ENCODE measurements around the gene PIP5K1B.
A peak's percentile ranks its signal among the peaks of the same experiment; 100 is the strongest.

The PIP5K1B gene

GRCh38 chr9:68782546-68782945, 77.5 kb downstream of the PIP5K1B start:
- Histone ChIP-seq H3K4me3 (ENCODE audit: low read depth in 1 of 2, low read length in 2 of 2) (no peak overlapping the region; a peak in 1 of 4 replicates), H2AFZ (ENCODE audit: low read depth, low read length) (no peak overlapping the region), H3K79me2 (ENCODE audit: insufficient read depth, low read length) (peaks cover 31% of the 10 kb centered on the region), H3K4me1 (ENCODE audit: insufficient read depth, low read length) (peaks cover 45% of the 10 kb centered on the region), H3K9ac (ENCODE audit: low read depth, low read length) (no peak overlapping the region), H3K36me3 (ENCODE audit: insufficient read depth, low read length) (peaks cover 4% of the 10 kb centered on the region), H4K20me1 (ENCODE audit: insufficient read depth, low read length) (peaks cover 16% of the 10 kb centered on the region), H3K27me3 (ENCODE audit: insufficient read depth, low read length, poor library complexity) (no peaks in the 10 kb centered on the region), H3K4me2 (ENCODE audit: insufficient read depth, low read length) (peak overlapping the region; percentile 86), H3K9me3 (ENCODE audit: insufficient read depth, low read length, severe bottlenecking) (no peaks in the 10 kb centered on the region), H3K27ac (ENCODE audit: low read length) (no peak overlapping the region)
- no peak for TF ChIP-seq EZH2 (IDR thresholded peaks at IDR 0.05; ENCODE audit: borderline replicate concordance, low read depth, low read length, severe bottlenecking)
- TF ChIP-seq, protein P1, sequence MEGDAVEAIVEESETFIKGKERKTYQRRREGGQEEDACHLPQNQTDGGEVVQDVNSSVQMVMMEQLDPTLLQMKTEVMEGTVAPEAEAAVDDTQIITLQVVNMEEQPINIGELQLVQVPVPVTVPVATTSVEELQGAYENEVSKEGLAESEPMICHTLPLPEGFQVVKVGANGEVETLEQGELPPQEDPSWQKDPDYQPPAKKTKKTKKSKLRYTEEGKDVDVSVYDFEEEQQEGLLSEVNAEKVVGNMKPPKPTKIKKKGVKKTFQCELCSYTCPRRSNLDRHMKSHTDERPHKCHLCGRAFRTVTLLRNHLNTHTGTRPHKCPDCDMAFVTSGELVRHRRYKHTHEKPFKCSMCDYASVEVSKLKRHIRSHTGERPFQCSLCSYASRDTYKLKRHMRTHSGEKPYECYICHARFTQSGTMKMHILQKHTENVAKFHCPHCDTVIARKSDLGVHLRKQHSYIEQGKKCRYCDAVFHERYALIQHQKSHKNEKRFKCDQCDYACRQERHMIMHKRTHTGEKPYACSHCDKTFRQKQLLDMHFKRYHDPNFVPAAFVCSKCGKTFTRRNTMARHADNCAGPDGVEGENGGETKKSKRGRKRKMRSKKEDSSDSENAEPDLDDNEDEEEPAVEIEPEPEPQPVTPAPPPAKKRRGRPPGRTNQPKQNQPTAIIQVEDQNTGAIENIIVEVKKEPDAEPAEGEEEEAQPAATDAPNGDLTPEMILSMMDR (IDR thresholded peaks at IDR 0.05; ENCODE audit: borderline replicate concordance, extremely low read depth, low read length, poor library complexity, severe bottlenecking), result no peak
- ATAC-seq (ENCODE audit: insufficient read depth, low read depth) (no peak), DNase-seq (no peak)

DNA sequence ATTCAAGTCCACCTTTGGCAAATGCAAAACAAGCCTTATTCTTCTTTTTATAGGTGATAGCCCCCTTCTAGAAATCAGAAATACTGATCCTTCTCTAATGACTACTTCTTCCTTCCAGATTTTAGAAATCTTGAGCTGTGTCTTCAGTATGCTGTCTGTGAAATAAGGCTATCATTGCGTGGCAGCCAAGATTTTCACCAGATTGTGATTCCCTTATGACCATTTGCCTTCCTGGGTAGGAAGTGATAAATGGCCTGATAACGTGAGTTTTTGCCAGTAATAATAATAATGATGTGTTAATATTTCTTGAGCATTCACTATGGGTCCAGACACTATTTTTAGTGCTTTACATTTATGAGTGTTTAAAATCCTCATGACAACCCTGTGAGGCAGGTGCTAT, 80.9 kb downstream of the PIP5K1B start:
- Histone ChIP-seq H3K4me3 (ENCODE audit: low read depth in 1 of 2, low read length in 2 of 2) (no peak overlapping the region), H4K20me1 (ENCODE audit: insufficient read depth, low read length) (peaks cover 9% of the 10 kb centered on the region), H2AFZ (ENCODE audit: low read depth, low read length) (no peak overlapping the region), H3K27ac (ENCODE audit: low read length) (no peak overlapping the region), H3K79me2 (ENCODE audit: insufficient read depth, low read length) (peaks cover 20% of the 10 kb centered on the region), H3K4me1 (ENCODE audit: insufficient read depth, low read length) (peaks cover 30% of the 10 kb centered on the region), H3K9me3 (ENCODE audit: insufficient read depth, low read length, severe bottlenecking) (no peaks in the 10 kb centered on the region), H3K36me3 (ENCODE audit: insufficient read depth, low read length) (peaks cover 4% of the 10 kb centered on the region; the same call in 1 of the 2 replicates), H3K9ac (ENCODE audit: low read depth, low read length) (no peak overlapping the region), H3K27me3 (ENCODE audit: insufficient read depth, low read length, poor library complexity) (no peaks in the 10 kb centered on the region), H3K4me2 (ENCODE audit: insufficient read depth, low read length) (no peak overlapping the region)
- no peak for ATAC-seq (ENCODE audit: insufficient read depth, low read depth)
- TF ChIP-seq, protein P1 (IDR thresholded peaks at IDR 0.05; ENCODE audit: borderline replicate concordance, extremely low read depth, low read length, poor library complexity, severe bottlenecking), result no peak
- no peak for TF ChIP-seq EZH2 (IDR thresholded peaks at IDR 0.05; ENCODE audit: borderline replicate concordance, low read depth, low read length, severe bottlenecking)
- DNase-seq, result no peak

- H3K79me2 ChIP-seq (ENCODE audit: insufficient read depth, low read length), result no peaks in the 10 kb centered on the region
- H3K9ac ChIP-seq (ENCODE audit: low read depth, low read length), result no peak overlapping the region
- TF ChIP-seq, protein P1 (IDR thresholded peaks at IDR 0.05; ENCODE audit: borderline replicate concordance, extremely low read depth, low read length, poor library complexity, severe bottlenecking), result no peak
- TF ChIP-seq EZH2 (IDR thresholded peaks at IDR 0.05; ENCODE audit: borderline replicate concordance, low read depth, low read length, severe bottlenecking), result no peak
- H3K36me3 ChIP-seq (ENCODE audit: insufficient read depth, low read length), result no peaks in the 10 kb centered on the region
- no peak for DNase-seq
- peaks cover 3% of the 10 kb centered on the region for H3K27me3 ChIP-seq (ENCODE audit: insufficient read depth, low read length, poor library complexity)
- no peaks in the 10 kb centered on the region for H4K20me1 ChIP-seq (ENCODE audit: insufficient read depth, low read length)
- H3K9me3 ChIP-seq (ENCODE audit: insufficient read depth, low read length, severe bottlenecking), result no peaks in the 10 kb centered on the region
- no peak for ATAC-seq (ENCODE audit: insufficient read depth, low read depth)
- no peak overlapping the region for H3K4me3 ChIP-seq (ENCODE audit: low read depth in 1 of 2, low read length in 2 of 2)
- no peak overlapping the region for H2AFZ ChIP-seq (ENCODE audit: low read depth, low read length)
- H3K4me2 ChIP-seq (ENCODE audit: insufficient read depth, low read length), result no peak overlapping the region
- H3K4me1 ChIP-seq (ENCODE audit: insufficient read depth, low read length), result no peaks in the 10 kb centered on the region
- no peak overlapping the region for H3K27ac ChIP-seq (ENCODE audit: low read length)
Observed at GRCh38 chr9:68791169-68791568, 86.1 kb downstream of the PIP5K1B start.
